ENCODE results near the gene CTXND1.
"Not testable (repeated sequence)": the region's sequence is repeated elsewhere in the genome, so short reads cannot be mapped to it uniquely, and the experiment has no call there.

The CTXND1 gene

DNA sequence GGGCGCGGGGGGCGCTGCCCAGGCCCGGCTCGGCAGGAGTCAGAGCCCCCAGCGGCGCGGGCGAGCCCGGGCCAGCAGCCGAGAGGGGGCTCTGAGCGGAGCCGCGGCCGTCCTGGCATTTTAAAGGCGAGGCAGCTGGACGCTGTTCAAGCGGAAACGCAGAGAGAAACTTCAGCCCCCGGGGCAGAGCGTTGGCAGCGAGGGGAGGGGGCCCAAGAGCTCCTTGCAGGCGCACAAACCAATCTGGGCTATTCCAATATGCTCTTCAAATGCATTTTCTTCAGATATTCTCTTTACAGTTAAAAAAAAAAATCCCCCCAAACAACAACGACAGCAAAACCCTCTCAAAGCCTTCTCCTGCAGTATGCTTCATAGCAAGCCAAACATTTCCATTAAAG lies at the start of gene CTXND1:
CTXND1 (minus strand) TSS at position 93 of the 398 bp plus-strand sequence. CDS start 50,264 bp downstream, outside the sequence.
- no peak for DNase-seq

DNA sequence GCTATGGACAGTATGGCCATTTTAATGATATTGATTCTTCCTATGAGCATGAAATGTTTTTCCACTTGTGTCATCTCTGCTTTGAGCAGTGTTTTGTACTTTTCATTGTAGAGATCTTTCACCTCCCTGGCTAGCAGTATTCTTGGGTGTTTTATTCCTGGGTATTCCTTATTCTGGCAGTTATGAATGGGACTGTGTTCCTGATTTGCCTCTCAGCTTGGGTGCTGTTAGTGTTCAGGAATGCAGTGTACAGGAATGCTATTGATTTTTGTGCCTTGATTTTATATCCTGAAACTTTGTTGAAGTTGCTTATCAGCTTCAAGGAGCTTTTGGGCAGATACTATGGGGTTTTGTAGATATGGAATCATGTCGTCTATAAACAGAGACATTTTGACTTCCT lies 49.5 kb upstream of the CTXND1 start:
- no peak for DNase-seq

DNA sequence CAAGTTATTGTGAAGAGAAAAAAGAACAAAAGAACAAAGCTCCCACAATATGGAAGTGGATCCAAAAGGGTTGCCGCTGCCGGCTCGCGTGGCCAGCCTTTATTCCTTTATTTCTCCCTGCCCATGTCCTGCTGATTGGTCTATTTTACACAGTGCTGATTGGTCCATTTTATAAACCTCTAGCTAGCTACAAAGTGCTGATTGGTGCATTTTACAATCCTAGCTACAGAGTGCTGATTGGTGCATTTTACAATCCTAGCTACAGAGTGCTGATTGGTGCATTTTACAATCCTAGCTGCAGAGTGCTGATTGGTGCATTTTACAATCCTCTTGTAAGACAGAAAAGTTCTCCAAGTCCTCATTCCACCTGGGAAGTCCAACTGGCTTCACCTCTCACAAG lies 43.8 kb upstream of the CTXND1 start:
- DNase-seq: not testable (repeated sequence)

DNA sequence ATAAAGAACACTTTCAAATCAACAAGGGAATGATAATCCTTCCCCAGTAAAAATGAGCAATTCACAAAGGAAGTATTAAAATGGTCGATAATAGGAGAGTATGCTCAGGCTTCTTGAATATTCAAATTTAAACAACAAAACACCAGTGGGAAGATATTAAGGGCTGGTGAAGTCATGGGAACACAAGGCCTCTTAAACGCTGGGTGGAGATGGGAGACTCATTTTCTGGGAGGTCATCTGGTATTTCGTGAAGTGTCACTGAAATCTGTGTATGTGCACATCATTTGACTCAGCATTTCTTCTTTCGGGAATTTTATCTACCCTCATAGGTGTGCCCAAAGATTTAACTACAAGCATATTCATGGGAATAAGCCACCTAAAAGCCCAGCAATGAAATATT lies 40.1 kb upstream of the CTXND1 start:
- DNase-seq: no peak

DNA sequence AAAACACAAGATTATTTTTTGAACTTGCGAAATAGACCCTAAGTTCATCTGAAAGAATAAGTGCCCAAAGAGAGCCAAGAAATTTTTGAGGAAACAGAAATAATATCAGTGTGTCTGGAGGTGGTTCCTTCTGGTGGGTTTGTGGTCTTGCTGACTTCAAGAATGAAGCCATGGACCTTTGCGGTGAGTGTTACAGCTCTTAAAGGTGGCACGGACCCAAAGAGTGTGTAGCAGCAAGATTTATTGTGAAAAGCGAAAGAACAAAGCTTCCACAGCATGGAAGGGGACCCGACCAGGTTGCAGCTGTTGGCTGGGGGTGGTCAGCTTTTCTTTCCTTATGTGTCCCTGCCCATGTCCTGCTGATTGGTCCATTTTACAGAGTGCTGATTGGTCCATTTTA lies 38.9 kb upstream of the CTXND1 start:
- not testable (repeated sequence) for DNase-seq

DNA sequence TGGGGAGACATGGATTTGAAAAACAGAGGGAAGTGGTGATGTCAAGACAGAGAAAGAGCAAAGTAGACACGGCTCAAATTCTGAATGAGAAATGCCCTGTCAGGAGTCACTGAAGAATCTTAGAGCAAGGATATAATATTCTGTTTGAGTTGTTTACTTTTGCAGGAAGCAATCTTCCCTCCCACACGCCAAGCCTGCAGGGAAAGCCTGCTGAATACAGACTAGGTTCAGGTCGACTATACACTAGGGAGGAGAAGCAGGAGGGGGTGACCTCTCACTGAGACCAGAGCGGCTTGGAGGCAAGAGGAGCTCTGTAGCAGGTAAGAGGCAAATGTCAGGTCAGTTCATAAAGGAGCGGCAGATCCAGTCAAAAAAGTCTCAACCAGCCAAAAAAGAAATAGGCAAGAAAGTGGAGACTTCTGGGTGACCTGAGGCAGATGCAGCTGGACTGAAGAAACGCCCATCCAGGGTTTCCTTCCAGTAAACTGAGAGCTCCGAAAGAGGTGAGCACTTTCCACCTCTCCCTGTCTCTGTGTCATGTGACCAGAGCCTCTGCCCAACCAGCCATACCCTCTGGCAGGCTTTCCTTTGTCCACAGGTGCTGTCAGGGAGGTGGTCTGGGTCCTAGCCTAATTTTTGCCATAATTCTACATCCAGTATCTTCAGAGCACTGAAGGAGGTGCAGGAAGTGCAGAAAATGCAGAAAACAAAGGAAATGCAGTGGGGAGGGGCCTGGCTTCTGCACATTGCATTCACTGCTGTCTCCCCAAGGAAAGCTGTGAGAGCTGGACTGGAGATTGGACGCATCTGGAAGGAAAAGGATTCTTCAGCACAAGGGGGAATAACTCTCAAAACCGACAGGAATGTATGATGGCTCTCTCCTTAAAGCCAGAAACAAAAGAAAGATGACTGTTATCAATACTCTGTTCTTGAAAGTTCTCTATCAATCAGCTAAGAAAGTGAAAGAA lies 37.8 kb upstream of the CTXND1 start:
- DNase-seq: no peak

DNA sequence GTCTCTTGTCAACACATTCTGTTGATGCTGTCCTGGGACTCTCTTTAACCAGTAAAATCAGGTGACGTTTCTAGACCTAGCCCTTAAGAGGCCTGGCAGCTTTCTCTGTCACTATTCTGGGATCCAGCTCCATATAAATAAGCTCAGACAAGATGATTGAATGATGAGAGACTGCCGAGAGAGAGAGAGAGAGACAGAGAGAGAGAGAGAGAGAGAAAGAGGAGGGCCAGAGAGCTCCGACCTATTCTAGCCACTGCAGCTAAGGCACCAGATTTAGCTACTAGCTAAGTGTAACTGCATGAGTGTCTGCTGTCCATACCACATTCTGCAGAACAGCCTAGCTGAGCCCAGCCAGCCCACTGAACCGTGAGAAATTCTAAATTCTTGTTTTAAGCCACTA lies 36.1 kb upstream of the CTXND1 start:
- DNase-seq: no peak

DNA sequence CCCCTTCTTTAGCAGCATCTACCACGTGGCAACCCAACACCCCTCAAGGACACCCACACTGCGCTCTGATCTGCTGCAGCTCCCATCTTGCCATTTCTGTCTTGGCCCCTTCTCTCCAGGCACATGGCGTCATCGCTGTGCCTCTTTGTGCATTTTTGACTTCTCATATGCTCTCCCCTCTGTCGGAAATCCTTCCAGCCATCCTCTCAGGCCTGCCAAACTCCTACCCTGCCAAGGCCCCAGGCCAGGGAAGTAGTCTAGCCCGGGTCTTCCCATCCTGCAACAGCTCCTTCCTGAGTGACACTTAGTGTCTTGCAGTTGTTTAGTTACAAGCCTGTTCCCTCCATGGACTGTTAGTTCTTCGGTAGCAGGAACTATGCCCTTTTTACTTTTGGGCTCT lies 34.0 kb upstream of the CTXND1 start:
- DNase-seq: no peak

DNA sequence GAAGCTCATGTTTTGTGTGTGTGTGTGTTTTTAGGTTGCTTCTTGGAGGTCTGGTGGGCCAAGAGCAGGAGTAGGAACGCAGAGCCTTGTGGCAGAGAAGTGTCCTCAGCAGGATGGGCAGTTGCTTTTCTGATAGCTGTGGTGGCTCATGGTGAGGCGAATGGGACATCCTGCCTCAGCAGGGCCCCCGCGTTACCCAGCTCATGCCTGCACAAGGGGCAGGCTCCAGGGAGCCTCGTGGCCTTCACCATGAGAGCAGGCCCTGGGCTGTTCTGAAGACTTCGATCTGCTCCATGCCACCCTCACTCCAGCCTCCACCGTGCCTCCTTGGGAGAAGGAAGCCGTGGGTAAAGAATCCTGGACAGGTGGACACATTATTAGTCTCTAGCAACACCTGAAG lies 33.4 kb upstream of the CTXND1 start:
- no peak for DNase-seq

DNA sequence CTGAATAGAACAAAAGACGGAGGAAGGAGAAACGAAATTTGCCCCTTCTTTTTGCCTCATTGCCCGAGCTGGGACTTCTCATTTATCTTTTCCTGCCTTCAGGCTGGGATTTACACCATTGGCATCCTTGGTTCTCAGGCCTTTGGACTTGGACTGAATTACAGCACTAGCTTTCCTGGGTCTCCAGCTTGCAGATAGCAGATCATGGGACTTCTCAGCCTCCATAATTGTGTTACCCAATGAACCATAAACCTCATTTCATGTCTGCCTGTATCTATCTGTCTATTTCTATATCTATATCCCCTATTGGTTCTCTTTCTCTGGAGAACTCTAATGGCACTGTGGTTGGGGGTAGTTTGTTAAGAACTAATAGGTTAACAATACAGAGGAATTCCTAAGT lies 31.5 kb upstream of the CTXND1 start:
- no peak for DNase-seq

DNA sequence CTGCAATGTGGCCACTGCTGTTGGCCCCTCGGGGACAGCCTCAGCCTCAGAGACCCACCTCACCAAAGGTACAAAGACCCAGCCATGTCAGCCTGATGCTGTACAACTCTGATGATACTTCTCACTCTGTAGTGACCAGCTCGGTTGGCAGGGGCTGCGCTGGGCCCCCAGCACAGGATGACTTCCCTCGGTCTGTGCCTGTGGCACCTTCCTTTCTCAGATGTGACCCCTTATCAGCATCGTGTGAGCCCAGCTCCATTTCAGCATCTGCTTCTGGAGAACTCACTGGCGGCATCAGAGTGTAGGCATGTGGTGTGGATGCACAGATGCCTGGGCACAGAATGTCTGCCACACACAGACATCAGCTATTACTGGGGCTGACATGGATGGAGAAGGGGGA lies 25.1 kb upstream of the CTXND1 start:
- no peak for DNase-seq

DNA sequence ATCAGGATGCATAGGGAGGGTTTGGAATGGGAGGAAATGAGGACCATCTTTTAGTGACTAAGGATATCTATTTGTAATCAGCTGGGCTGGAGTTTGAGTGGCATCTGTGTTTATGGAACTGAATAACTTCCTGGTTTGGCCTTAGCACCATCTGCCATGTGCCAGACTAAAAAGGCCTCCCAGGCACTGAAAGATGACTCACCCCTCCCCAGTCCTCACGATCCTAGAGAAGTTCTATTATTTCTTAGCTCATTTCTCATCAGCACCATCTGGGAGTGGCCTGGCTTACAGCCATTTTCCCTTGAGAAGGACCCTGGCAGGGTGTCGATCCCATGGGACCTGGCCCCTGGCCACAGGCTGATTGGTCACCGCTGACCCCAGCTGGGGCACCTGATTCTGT lies 23.9 kb upstream of the CTXND1 start:
- DNase-seq: peak; percentile 1

DNA sequence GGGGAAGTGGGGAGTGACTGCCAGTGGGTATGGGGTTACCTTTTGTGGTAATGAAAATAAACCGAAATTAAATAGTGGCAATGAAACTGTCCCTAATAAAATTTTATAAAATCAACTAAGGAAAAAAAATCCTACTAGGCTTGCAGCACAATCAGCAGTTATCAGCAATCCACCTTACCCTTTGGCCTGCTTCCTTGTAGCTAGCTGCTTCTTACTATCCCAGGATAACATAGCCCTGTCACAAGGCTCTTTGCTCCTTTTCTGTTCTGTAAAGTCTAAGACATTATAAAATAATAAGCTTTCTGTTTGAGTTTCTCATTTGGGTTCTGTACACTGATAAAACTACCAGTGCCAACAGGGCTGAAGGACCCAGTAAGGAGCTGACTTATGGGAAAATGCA lies 23.0 kb upstream of the CTXND1 start:
- DNase-seq: no peak

DNA sequence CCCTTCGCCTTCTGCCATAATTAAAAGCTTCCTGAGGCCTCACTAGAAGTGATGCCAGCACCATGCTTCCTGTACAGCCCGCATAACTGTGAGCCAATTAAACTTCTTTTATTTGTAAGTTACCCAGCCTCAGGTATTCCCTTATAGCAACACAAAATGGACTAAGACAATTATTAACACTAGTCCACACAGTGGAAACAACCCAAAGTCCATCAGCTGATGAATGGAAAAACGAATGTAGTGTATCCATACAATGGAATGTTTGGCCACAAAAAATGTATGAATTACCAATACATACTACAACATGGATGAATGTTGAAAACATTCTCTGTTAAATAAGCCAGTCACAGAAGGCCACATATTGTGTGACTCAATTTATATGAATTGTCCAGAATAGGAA lies 22.5 kb upstream of the CTXND1 start:
- no peak for DNase-seq

DNA sequence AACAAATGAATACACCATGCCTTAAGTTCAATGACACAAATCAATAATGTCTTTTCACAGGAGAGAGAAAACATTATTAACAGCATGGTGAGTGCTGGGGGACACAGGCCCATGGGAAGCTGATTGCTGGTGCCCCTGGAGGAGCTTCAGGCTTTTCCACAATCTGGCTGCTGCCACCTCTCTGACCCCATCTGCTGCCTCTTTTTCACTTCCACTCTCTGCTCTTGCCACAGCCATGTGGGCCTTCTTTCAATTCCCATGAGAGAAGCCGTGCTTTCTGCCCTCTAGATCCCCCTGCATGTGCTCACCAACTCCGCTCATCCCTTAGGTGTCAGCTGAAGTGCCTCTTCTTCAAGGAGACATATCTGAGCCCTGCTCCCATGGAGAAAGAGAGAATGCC lies 21.0 kb upstream of the CTXND1 start:
- no peak for DNase-seq

DNA sequence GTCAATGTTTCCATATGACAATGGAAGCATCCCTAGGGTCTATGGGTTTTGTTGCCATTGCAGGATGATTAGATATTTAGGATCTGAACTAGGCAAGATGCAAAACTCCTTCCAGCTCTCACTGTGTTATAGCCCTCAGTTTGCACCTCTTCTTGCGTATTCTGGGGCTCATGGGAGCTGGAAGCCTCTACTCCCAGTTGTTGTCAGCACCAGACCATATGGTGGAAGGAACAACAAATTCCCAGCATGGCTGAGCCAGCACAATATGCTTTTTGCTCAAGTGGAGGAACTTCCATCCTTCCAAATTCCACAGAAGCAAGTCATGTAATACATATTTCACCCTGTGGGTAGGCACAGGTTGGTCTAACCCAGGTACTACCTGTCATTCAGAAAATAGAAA lies 18.5 kb upstream of the CTXND1 start:
- DNase-seq: no peak

DNA sequence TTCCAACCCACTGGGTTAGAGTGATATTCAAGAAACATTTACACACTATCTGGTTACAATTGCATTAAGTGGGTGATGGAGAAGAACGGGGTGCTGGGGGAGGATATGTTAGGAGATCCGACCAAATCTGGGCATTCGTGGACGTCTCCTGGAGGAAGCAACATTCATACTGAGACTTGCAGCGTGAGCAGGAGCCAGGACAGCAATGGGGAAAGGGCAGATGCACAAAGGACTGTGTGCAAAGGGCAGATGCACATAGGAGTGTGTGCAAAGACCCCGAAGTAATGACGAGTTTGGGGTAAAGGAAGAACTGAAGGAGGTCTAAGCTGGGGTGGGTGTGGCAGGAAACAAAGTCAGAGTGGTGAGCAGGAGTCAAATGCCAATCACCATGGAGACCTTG lies 16.1 kb upstream of the CTXND1 start:
- DNase-seq: no peak

DNA sequence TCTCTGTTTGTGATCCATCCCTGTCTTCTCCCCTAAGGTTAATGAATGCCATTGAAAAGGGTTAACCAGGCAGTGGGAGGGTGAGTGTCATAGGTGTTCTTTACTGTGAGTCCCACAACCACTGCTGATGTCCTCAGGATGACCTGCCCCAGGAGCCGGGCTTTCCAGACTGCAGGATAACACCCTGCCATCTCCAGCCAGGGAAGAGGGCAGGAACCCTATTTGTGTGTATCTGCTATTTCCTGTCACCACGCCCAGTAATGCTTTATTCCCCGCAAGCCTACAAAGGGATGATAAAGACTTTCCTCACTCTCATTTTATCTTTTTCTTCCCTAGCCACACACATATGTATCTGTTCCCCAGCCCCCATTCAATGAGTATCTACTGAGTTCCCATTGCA lies 15.6 kb upstream of the CTXND1 start:
- no peak for DNase-seq

DNA sequence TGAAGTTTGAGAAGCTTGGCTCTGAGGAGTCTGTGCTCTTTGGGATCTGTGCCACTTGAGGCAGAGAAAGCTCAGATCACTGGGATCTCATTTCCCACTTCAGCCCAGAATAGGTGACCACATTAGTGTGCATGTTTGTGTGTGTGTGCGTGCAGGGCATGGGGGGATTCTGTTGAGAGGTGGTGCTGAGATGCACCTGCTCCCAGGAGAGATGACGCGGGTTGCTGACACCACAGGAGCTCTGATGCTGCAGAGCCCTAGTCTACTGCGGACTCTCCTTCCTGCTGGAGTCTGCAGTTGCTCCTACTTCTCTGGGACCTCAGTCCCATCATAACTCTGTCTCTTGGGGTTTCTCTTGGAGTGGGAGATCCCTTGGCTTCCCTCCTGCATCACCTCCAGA lies 14.7 kb upstream of the CTXND1 start:
- no peak for DNase-seq

DNA sequence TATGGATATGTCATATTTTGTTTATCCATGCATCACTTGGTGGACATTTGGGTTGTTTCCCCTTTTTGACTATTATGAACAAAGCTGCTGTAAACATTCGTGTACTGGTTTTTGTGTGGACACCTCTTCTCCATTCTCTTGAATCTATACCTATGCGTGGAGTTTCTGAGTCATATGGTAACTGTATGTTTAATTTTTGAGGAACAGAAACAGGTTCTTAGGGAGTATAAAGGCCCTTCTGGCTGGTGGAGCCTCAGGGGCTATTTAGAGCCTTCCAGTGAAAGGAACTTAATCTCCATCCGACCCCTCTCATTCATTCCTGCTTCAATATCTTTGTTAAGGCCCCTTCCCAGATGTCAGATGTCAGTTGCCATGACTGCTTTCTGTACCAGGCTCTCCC lies 14.1 kb upstream of the CTXND1 start:
- DNase-seq: no peak

DNA sequence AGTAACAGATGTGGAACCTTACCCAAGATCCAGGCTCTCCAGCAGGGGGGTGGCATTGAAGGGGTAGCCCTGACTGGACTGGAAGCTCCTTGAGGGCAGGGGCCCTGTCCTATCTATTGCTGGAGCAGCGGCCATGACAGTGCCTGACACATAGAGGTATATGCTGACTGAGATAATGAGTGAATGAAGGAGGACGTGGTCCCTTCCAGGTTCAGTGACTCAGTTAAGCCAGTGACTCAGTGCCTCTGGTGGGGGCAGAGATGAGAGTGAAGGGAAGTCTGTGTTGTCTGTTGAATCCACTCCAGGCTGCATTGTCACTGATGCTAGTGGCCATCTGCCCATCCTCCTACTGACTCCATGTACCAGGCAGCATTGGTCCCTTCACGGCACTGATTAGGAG lies 13.0 kb upstream of the CTXND1 start:
- no peak for DNase-seq

DNA sequence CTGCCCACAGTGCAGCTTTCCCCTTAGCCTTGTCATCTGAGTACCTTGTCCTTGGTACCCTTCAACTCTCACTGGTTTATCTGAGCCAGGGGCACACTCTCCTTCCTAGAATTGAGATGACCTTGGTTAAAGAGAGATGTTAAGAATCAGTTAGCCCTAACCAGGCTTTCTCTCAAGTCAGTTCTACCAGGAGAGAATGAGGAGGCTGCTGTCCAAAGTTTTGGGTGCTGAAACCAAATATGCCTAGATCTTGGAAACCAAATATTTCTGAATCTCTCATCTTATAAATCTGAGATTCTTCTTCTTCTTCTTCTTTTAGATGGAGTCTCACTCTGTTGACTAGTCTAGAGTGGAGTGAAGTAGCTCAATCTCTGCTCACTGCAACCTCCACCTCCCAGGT lies 12.0 kb upstream of the CTXND1 start:
- no peak for DNase-seq

DNA sequence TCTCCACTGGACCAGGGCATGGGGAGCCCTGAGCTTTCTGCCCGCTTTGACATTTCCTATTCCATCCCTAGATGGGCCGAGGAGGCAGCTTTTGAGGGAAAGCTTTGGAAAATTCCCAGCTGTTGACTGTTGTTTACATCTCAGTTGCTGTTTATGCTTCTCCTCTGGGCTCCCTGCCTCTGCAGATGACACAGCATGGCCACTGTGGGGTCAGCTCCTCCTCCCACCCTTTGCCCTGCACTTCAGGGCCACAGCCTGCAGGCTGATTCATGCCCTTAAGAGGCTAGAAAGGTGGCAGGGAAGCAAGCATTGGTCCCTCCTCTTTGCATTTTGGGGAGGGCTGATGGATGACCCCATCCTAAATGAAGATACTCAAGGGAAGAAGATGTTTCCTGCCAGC lies 8.5 kb upstream of the CTXND1 start:
- no peak for DNase-seq

DNA sequence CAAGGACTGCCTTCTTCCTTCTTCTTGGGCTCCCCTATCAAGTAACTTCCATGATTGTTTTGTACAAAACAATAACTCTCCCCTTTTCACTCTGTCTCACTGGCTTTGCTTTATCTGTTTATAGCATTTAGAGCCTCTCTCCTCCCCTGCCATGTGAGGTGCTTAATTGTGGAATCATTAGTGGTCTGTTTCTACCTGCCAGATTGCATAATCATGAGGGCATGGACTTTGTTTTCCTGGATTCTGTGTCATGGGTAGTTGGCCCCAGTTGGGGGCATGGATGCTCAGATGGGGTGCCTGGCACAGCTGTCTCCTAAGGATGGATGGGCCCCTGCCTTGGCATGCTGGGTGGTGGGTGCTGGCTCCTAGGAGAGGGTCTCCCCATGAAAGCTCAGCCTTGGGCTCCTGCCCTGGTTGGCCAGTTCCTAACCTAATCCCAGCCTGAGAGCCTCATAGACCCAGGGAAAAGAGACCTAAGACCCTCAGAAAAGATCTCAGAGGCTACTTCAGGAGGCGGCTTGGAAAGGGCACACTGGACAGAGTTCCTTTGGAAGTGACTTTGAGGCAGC lies 8.0 kb upstream of the CTXND1 start:
- DNase-seq: no peak
